NCI-H2171 treated with DMSO at 0.1 percent for 48 hours (cell line): ENCODE results near the gene BCL2L14.

ENCODE experiments used
- DNase-seq: peaks from one replicate; lab custom pipeline; 2025; lab: John Stamatoyannopoulos, UW

BCL2L14 gene, protein sequence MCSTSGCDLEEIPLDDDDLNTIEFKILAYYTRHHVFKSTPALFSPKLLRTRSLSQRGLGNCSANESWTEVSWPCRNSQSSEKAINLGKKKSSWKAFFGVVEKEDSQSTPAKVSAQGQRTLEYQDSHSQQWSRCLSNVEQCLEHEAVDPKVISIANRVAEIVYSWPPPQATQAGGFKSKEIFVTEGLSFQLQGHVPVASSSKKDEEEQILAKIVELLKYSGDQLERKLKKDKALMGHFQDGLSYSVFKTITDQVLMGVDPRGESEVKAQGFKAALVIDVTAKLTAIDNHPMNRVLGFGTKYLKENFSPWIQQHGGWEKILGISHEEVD

DNA sequence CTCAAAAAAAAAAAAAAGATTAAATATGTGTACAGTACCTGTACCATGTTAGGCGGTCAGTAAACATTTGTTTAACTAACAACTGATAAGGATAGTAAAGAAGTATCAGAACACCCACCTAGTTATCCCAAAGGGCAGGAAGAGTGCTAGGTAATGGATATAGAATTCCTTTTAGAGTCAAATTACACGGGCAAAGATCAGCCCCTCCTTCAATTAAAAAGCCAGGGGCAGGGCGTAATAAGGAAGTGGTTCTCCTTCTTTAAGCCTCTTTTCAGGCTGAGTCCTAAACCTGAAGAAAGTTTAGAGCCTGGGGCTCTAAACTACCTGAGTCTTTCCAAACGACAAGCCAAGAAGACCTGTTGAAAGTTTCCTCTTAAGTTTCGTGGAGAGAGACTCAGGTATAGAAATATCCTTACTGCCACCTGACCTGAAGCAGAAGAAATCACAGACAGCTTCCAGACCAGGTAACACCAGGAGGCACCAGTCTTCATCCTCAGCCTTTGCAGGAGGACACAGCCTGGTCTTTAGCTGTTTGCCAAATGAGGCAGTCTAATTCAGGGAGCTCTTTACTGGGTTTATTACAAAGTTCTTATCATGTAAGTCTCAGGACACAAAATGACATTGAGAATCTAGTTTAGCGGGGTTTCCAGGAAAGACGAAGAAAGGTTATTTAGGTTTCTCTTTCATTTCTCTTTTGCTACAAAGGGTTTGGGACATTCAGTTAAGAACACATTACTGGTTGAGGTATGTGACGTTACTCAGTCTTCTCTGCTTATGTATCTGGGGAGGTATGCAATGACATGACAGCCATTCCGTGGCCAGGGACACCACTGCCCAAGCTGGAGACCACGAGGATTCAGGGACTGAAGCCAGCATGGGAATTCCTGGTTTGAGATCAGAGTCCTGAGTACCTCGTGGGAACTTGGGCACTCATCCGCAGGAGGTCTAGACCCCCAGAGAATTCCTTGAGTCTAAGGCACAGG is at the start of gene BCL2L14:
Gene BCL2L14 (plus strand): TSS at position 266 of the 983 bp plus-strand sequence. CDS start 8,367 bp downstream, outside the sequence.
- DNase-seq = no peak

DNA sequence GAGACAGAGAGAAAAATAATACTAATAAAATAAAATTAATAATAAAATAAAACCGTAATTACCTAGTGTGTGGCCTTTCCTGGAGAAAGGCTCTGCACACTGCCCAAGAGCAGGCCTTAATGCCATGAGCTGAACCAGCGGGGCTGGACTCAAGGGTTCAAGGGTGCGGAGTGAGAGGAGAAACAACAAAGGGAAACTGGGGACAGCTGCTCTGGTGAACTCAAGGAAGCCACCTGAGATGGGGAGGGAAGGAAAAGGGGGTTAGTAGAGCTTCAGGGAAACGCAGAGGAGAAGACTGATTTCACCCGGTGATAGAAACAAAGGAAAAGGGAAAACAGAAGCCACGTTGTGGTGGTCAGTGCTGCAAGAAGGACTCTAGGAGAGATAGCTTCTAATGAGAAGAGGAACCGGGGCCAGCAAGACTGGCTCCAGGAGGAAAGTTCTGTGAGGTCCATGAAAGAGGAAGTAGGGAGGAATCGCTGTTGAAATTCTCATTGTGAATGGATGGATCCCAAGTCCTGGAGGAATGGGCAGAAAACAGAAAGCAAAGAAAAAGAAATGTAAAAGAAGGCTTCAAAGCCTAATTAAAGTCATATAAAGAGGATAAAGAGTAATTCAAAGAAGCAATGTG is 48.3 kb upstream of the BCL2L14 start:
- DNase-seq = no peak

DNA sequence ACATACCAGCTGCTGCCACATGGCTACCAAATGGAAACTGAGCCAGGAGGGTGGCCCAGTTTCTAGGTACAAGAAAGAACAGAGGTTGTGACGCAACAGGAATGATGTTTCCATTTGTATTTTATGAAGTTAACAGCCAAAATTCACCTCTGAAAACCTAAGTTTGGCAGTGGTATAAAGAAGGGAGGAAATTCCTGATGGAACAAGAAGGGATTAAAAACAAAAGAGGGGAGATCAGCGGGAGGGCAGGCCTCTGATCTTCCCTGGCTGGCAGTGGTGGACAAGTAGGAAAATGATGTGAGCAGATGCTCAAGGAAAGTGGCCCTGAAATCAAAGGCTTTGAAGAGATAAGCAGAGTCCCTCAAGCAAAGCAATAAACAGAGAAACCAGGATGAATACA is 47.3 kb upstream of the BCL2L14 start:
- DNase-seq = no peak

DNA sequence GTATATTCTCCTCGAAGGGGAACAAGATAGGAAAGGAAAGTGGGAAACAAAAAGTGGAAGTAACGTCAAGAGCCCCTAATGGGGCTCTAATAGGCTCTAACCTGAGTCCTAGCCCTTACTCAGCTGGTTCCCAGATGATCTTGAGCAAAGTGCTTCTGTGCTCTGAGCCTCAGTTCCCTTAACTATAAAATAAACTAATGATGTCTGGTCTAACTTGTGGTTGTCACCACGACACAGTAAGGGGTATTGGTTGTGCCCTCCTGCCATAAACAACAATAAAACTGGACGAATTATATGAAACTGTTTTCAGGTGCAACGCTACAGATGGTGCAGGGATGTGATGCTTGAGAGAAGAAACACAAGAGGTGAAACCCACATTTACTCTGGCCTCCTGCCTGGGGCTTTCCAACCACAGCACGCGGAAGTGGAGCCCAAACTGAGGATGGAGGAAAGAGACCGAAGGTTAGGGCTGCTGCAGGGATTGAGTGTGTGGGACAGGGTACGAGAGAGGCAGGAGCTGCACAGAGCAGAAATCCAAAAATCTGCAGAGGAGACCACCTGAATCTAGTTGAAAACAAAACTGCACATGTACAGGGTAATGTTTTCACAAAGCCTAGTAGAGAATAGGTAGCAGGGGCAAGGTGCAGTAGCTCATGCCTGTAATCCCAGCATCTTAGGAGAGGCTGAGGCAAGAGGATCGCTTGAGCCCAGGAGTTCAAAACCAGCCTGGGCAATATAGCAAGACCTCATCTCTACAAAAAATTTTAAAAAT is 45.6 kb upstream of the BCL2L14 start:
- DNase-seq = no peak

DNA sequence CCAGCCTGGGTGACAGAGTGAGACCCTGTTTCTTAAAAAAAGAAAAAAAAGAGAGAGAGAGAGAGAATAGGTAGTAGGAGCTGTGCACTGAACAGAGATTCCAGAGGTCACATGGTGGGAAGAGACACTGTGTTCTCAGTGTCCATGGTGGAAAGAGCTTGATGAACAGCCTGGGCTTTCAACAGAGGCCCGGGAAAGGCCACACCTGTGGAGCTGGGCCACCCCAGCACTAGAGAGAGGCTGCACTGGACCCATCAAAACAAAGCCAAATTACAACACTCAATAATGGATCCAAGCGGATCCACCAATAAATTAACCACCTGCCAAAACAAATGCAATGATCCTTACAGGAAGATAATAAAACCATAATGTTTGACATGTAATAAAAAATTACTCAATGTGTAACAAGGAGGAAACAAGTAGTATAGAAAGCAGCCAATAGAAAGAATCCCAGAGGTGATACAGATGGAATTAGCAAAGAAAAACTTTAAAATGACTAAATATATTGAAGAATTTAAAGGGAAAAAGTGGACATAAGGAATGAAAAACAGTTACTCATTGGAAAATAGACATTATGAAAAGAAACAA is 44.8 kb upstream of the BCL2L14 start:
- no peak for DNase-seq

DNA sequence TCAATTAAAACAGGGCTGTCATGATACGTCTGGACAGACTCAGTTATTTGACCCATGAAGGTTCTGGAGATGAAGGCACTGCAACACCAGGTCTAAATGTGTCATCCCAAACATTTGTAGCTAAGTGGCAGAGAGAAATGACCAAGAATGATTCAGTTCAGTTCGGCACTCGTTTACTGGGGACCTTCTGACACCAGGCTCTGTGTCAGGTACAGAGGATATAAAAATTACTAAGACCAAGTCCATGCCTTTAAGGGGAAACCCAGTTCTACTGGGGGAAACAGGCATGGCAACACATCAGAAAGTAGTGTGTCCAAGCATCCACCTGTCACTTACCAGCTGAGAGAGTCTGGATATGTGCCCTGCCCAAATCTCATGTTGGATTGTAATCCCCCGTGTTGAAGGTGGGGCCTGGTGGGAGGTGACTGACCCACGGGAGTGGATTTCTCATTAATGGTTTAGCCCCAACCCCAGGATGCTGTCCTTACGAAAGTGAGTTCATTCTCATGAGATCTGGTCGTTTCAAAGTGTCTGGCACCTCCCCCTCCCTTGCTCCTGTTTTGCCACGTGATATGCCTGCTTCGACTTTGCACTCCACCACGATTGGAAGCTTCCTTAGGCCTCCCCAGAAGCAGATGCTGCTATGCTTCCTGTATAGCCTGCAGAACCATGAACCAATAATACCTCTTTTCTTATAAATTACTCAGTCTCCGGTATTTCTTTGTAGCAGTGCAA is 41.9 kb upstream of the BCL2L14 start:
- DNase-seq = no peak

DNA sequence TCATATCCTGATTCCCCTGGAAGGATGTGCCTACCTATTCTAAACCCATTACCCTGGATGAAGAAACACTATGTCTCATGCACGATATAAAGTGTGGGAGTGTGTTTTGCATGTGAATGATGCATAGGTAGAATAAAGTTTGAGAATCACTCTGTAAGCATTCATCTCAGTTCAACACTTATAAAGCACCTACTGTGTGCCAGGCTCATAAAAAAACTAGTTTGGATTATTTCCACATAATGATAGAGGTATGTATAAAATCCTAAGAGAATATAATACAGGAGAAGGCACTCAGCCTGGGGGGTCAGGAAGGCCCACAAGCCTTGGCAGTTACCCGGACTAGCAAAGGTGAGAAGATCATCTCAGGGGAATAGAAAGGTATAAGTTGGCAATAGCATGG is 41.1 kb upstream of the BCL2L14 start:
- DNase-seq = no peak

DNA sequence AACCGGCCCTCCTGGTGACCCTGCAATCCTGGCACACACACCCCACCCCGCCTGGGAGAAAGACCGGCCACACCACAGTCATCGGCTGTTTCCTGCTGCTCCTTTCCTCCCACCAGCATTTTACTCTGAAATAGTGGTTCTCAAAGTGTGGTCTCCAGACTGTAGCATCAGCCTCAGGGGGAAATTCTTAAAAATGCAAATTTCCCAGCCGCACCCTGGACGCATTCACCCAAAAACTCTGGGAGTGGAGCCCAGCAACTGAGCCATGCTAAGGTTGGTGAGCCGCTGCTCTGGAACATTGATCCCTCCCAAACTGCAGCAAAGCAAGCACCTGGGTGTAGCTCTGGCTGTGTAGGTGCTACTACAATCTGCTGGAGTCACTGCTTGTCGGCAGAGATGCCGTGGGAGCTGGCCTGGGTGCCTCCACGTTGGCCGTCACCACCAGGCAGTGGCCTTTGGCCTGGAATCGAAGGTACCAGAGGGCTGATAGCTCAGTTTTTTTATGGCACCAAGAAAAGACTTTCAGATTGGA is 38.4 kb upstream of the BCL2L14 start:
- no peak for DNase-seq

DNA sequence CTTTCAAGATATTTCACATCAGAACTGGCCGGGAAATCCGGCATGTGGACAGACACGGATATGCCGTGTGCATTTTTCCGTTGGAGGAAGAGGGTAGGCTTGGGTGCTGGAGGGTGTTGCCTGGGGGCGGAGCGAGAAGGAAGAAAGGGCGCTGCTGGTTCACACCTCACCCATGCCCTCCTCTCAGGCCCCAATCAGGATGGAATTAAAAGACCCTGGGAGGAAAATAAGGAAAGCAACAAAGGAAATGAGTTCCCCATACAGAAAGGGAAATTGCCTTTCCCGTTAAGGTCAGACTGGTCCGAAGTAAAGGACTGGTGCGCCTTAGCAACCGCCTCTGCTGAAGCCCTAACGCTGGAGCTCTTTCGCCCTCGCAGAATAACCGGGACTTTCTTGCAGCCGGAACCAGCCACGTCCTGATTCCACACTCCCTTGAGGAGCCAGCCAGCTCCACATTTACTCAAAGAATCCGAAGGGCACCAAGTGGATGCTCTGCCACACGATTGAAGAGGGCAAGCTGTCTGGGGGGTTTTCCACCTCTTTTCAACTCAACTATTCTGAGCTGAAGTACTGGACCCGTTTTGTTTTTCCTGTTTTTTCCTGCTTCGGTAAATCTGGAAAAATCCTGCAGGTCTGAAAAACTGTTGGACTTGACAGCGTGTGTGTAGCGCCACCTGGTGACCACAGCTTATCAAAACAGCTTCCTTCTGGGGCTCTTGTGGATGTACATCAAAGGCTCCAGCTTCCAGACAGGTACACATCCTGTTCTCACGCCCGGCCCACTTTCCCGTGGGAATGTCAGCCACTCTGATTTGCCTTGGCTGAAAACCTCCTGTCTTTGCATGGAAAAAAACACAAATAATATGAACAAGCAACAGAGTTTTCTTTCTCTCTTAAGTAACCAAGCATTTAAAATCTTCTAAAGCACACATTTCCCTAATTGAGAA is 37.6 kb upstream of the BCL2L14 start:
- DNase-seq = peak; percentile 55

DNA sequence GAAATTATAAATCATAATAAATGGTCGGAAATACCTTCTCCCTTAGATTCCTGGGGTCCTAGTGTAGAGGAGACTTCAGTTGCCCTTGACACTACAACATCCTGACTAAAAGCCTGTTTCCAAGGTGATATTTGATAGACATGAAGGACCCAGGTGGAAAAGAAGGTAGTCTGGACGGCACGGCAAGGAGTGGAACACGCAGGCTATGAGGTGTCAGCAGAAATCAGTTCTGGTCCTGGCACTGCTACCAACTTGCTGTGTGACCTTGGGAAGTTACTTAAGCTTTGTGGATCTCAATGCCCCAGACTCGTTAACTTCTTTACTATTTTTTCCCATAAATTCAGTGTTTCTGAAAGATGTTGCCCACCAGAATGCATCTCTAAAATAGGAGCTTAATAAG is 36.9 kb upstream of the BCL2L14 start:
- no peak for DNase-seq

DNA sequence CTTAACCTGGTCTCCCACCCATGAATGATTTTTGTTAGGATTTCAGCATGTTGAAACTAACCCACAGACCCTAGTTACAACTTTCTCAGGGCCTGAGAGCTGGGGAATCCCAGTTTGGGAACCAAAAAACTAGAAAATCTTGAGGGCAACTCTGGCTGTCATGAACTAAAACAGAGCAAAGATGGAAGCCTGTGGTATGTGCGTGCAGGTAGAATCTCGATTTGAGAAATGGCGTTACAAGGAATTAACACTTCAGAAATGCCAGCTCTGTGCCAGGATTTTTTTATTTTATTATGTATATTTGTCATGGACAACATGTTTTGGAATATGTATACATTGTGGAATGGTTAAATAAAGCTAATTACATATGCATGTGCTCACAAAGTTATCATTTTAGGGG is 36.4 kb upstream of the BCL2L14 start:
- no peak for DNase-seq

DNA sequence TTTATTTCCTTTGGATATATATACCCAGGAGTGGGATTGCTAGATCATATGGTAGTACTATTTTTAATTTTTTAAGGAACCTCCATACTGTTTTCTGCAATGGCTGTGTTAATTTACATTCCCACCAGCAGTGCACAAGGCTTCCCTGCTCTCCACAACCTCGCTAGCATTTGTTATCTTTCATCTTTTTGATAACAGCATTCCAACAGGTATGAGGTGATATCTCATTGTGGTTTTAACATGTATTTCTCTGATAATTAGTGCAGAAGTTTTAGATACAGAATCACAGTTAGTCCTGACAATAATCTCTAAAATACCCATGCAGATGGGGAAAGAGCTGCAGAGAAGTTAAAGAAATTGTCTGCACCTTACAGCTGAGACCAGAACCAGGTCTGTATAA is 35.5 kb upstream of the BCL2L14 start:
- no peak for DNase-seq

DNA sequence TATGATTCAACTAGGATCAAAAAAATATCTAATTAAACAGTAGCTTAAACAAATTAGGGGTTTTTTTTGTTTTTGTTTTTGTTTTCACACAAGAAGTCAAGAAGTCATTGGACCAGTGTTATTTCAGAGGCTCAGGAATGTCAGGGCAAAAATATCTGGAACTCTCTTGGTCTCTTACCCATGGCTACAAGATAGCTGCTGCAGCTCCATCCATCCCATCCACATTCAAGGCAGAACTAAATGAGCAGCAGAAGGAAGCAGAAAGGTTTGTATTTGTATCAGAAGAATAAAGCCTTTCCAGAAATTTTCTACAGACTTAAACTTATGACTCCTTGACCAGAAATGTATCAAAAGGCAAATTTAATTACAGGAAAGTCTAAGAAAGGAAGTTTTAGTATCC is 33.8 kb upstream of the BCL2L14 start:
- DNase-seq = no peak

DNA sequence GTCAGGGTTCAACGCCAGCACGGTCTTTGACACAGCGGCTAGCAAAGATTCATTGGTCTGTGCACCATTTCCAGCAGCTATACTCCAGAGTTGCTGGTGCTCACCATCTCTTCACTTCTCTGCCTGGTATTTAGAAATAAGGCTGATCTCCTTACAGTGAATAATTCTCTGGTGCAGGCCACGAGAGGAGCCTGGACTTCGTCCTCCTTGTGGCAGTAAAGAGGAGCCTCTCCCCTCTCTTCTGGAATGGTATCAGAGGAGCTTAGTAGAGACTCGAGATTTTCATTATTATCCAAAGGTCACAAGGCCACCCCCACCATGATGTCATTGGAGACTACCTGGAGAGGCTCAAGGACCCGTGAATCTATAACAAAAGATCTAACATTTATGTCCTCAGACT is 30.8 kb upstream of the BCL2L14 start:
- no peak for DNase-seq

DNA sequence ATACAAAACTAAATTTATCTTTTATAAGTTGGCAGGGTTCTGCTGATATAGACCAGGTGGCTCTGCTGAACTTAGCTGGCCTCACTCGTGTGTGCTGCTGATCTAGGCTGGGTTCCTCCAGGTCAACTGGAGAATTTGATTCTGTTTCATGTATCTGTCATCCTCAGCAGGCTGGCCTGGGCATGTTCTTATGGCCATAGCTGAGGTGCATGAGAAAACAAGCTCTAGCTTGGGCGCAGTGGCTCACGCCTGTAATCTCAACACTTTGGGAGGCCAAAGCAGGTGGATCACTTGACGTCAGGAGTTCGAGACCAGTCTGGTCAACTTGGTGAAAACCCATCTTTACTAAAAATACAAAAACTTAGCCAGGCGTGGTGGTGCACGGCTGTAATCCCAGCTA is 24.3 kb upstream of the BCL2L14 start:
- DNase-seq = no peak

DNA sequence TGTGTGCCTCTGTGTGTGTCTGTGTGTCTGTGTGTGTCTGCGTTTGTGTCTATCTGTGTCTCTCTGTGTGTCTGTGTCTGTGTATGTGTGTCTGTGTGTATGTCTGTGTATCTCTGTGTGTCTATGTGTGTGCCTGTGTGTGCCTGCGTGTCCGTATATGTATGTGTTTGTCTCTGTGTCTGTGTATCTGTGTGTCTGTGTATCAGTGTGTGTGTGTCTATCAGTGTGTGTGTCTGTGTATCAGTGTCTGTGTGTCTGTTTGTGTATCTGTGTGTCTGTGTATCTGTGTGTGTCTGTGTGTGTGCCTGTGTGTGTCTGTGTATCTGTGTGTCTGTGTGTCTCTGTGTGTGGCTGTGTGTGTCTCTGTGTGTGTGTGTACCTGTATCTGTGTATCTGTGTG is 23.1 kb upstream of the BCL2L14 start:
- no peak for DNase-seq

DNA sequence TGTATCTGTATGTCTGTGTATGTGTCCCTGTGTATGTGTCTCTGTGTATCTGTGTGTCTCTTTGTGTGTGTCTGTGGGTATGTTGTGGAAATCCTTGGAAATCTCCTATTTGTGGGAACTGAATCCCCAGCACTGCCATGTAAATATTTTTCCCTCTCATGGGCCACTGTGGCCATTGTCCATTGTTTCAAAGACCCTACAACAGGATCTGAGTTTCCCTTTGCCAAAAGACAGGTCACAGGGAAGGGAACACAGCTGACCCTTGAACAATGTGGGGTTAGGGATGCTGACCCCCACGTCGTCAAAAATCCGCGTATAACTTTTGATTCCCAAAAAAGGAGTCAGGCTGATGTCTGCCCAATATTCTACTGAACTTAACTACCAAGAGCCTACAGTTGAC is 22.5 kb upstream of the BCL2L14 start:
- DNase-seq = no peak

DNA sequence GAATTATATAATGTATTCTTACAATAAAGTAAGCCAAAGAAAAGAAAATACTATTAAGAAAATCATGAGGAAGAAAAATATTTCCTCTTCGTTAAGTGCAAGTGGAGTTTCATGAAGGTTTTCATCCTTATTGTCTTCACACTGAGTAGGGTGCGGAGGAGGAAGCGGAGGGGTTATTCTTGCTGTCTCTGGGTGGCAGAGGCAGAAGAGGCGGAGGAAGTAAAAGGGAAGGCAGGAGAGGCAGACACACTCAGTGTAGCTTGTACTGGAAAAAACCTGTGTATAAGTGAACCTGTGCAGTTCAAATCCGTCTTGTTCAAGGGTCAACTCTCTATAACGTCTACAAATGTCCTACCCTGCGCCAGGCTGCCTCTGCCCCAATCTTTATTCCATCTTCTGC is 22.0 kb upstream of the BCL2L14 start:
- no peak for DNase-seq

DNA sequence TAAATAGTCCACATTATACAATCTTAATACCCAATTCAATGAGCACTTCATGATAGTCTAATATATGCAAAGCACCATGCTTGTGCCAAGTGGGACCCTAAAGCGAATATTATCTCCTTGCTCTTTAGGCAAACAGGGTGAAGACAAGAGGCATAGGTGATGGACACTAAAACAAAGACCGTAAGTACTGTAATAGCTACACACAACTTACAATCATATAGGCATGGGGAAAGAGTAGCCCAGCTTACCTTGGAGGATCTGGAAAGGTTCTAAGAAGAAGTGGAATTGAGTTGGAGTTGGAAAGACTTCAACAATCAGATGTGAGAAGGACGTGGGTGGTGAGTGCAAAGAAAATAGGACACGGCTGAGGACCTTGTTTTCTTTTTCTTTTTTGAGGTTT is 19.1 kb upstream of the BCL2L14 start:
- DNase-seq = no peak
